Transverse colon (tissue), 4 donors: Measurements from ENCODE around the gene RHOB. TPM values are rescaled to one million over a fixed set of nuclear protein-coding genes. Genes with fewer than 3 reads are reported as not detected.

Source experiments
- DNase-seq: peaks from one replicate; pipeline ENCODE4 v3.0.0-alpha.2; 2019
- H3K27ac ChIP-seq, 4 donors: fragments of 200-600 bp; sonication (generic); 2 replicates each; pipeline ENCODE4 v1.5.1; 2016 to 2018; ENCODE audit warnings: inconsistent platforms in 4 of 4
- H3K27me3 ChIP-seq: fragments of 200-600 bp; sonication (generic); 2 replicates; pipeline ENCODE4 v1.5.1; 2017; ENCODE audit warnings: inconsistent platforms
- H3K36me3 ChIP-seq, 4 donors: fragments of 200-600 bp; sonication (generic); 2 replicates each; pipeline ENCODE4 v1.5.1; 2017 to 2019; ENCODE audit warnings: inconsistent platforms in 4 of 4
- H3K4me1 ChIP-seq, 4 donors: fragments of 200-600 bp; sonication (generic); 2 replicates each; pipeline ENCODE4 v1.5.1; 2017 to 2020; ENCODE audit warnings: inconsistent platforms in 4 of 4
- H3K4me3 ChIP-seq, 4 donors: fragments of 200-600 bp; sonication (generic); 1 replicate in 1 of 4; 2 replicates in 3 of 4; pipeline versions ENCODE4 v1.5.1 to v1.6.1; 2017 to 2019; ENCODE audit warnings: inconsistent platforms in 4 of 4
- H3K9me3 ChIP-seq, 2 donors: fragments of 200-600 bp; sonication (generic); 2 replicates each; pipeline ENCODE4 v1.5.1; 2017 to 2019; ENCODE audit warnings: inconsistent platforms in 2 of 2
- CTCF ChIP-seq, 5 experiments: fragments of 200-600 bp in 3 of 5; fragments of 450-650 bp in 2 of 5; sonication (generic) in 3 of 5; IDR thresholded peaks; 1 replicate in 2 of 5; 2 replicates in 3 of 5; pipeline ENCODE4 v1.5.1; 2016 to 2017; ENCODE audit warnings: antibody characterized with exemption in 5 of 5, inconsistent platforms in 3 of 5, mild to moderate bottlenecking in 2 of 5, moderate library complexity in 1 of 5
- EP300 ChIP-seq: sonication (generic); formaldehyde crosslinking; IDR thresholded peaks from one replicate; pipeline ENCODE4 v1.6.1; 2017; ENCODE audit warnings: antibody characterized with exemption, low read depth
- POLR2A ChIP-seq: fragments of 450-650 bp; IDR thresholded peaks from one replicate; pipeline ENCODE4 v1.6.1; 2016; ENCODE audit warnings: antibody characterized with exemption, mild to moderate bottlenecking, moderate library complexity
- POLR2AphosphoS5 ChIP-seq, 3 donors: sonication (generic); formaldehyde crosslinking; IDR thresholded peaks; one replicate each; pipeline ENCODE4 v1.6.1; 2016; ENCODE audit warnings: antibody characterized with exemption in 3 of 3
- WGBS, 2 donors: methylation state at CpG; one replicate each; pipeline ENCODE4 v1.1.5; 2018; ENCODE audit warnings: low coverage in 1 of 2; 5-methylcytosine and 5-hydroxymethylcytosine counted together
- in situ Hi-C, 4 donors: fragments of 200-750 bp; cut with MboI; loops; one replicate each; pipeline versions ENCODE4 v1.15.0 to v1.15.1; 2017; ENCODE audit warnings: low sequenced_read_pairs in 3 of 4, low pct_ligation_motif_present in 1 of 4, low pct_unique_long_range_greater_than_20kb in 1 of 4
- intact Hi-C: fragments of 100-400 bp; cut with DNase I; formaldehyde crosslinking; loops from one replicate; pipeline ENCODE4 v1.15.1; 2023; ENCODE audit warnings: low total_unique reads
- total RNA-seq, 4 donors: library from RNA; depleted of rRNA; stranded (reverse); fragments of >200 nt; gene quantifications; one replicate each; pipeline ENCODE4 v1.1.0, GENCODE V29; 2016

The RHOB gene
- total RNA-seq, 4 donors from 2014 or later, result 360 to 732 (median 532) TPM

GRCh38 chr2:20438334-20439192 lies 8.3 kb upstream of the RHOB start:
- peak; percentile 98 for TF ChIP-seq EP300
- TF ChIP-seq POLR2AphosphoS5 (IDR thresholded peaks at IDR 0.05), result peak; percentile 66 to 91 (median 85)
- TF ChIP-seq CTCF (IDR thresholded peaks at IDR 0.05), result no peak
- TF ChIP-seq POLR2A, result peak; percentile 78
- 37 to 48% methylated on average over 3 to 7 of the region's 7 CpGs for WGBS, 2 donors
- Histone ChIP-seq H3K27ac (peak overlapping the region; percentile 42 to 77 (median 69)), H3K36me3 (no peaks in the 10 kb centered on the region), H3K9me3 (no peaks in the 10 kb centered on the region), H3K27me3 (no peaks in the 10 kb centered on the region), H3K4me3 (no peak overlapping the region), H3K4me1 (peaks cover 2 to 28% (median 17%) of the 10 kb centered on the region in 4 donors)
- in situ Hi-C loops (loop anchor here in 2 of 4 donors (10.0 to 25.0 kb wide), 2 partner anchors 199 to 206 kb away; no protein-coding TSS in a partner anchor), intact Hi-C loops (no loop called here)
- peak; percentile 57 for DNase-seq

- DNase-seq, result peak; percentile 31
- intact Hi-C loops, result no loop called here
- in situ Hi-C loops, result loop anchor here in 2 of 4 donors (10.0 to 25.0 kb wide), 2 partner anchors 198 to 206 kb away; no protein-coding TSS in a partner anchor
- no peak overlapping the region for H3K4me3 ChIP-seq
- H3K27ac ChIP-seq, result peak overlapping the region; percentile 42 to 77 (median 69)
- no peaks in the 10 kb centered on the region for H3K27me3 ChIP-seq
- H3K9me3 ChIP-seq, result no peaks in the 10 kb centered on the region
- WGBS, 2 donors, result 34 to 52% methylated on average over 4 of the region's 4 CpGs
- TF ChIP-seq CTCF (IDR thresholded peaks at IDR 0.05), result no peak
- no peak for TF ChIP-seq POLR2A
- TF ChIP-seq EP300, result no peak
- TF ChIP-seq POLR2AphosphoS5 (IDR thresholded peaks at IDR 0.05), result no peak
- no peaks in the 10 kb centered on the region for H3K36me3 ChIP-seq
- peaks cover 6 to 34% (median 23%) of the 10 kb centered on the region in 4 donors for H3K4me1 ChIP-seq
These were observed 7.7 kb upstream of the RHOB start for GRCh38 chr2:20439193-20439475.

GRCh38 chr2:20439503-20439902 lies 7.4 kb upstream of the RHOB start:
- TF ChIP-seq EP300, result no peak
- no peak for TF ChIP-seq CTCF (IDR thresholded peaks at IDR 0.05)
- TF ChIP-seq POLR2AphosphoS5 (IDR thresholded peaks at IDR 0.05), result no peak
- TF ChIP-seq POLR2A, result no peak
- DNase-seq, result peak; percentile 8
- in situ Hi-C loops, result loop anchor here in 2 of 4 donors (10.0 to 25.0 kb wide), 2 partner anchors 198 to 205 kb away; no protein-coding TSS in a partner anchor
- H3K27me3 ChIP-seq, result no peaks in the 10 kb centered on the region
- H3K27ac ChIP-seq, result peak overlapping the region; percentile 42 to 77 (median 69)
- intact Hi-C loops, result no loop called here
- WGBS, 2 donors, result 71 to 79% methylated on average over 5 of the region's 5 CpGs
- H3K4me3 ChIP-seq, result no peak overlapping the region
- H3K9me3 ChIP-seq, result no peaks in the 10 kb centered on the region
- H3K4me1 ChIP-seq, result peaks cover 6 to 37% (median 25%) of the 10 kb centered on the region in 4 donors
- H3K36me3 ChIP-seq, result no peaks in the 10 kb centered on the region

- 94% methylated on average over 6 of the region's 6 CpGs; no CpG with 5 or more reads in 1 of the 2 donors for WGBS, 2 donors
- Histone ChIP-seq H3K9me3 (no peaks in the 10 kb centered on the region), H3K27me3 (no peaks in the 10 kb centered on the region), H3K27ac (peak overlapping the region in 3 of 4 donors; percentile 42 to 77 (median 74)), H3K4me3 (no peak overlapping the region), H3K4me1 (peaks cover 6 to 43% (median 25%) of the 10 kb centered on the region in 4 donors), H3K36me3 (no peaks in the 10 kb centered on the region)
- peak; percentile 2 for DNase-seq
- in situ Hi-C loops, result loop anchor here in 2 of 4 donors (5.0 to 25.0 kb wide), 2 partner anchors 192 to 197 kb away; no protein-coding TSS in a partner anchor
- intact Hi-C loops, result no loop called here
- no peak for TF ChIP-seq POLR2A
These were observed 6.8 kb upstream of the RHOB start for GRCh38 chr2:20440001-20440560.
